Bronchial epithelial cell (primary cell): Measurements from ENCODE around the gene TCN1. TPM values are rescaled to one million over a fixed set of nuclear protein-coding genes. Genes with fewer than 3 reads are reported as not detected.

Experiments
- DNase-seq: peaks from one replicate; pipeline ENCODE4 v3.0.0-alpha.2; 2010; ENCODE audit warnings: low read depth
- FAIRE-seq: peaks from 2 replicates; lab custom pipeline; 2011; peaks lifted over from hg19 to GRCh38; lab: Jason Lieb, UNC
- H3K27me3 ChIP-seq: 2 replicates; pipeline ENCODE4 v1.5.1; 2011; ENCODE audit warnings: low read length; ENCODE audit not compliant: control insufficient read depth, insufficient read depth
- H3K36me3 ChIP-seq: 2 replicates; pipeline ENCODE4 v1.5.1; 2011; ENCODE audit warnings: low read length; ENCODE audit not compliant: control insufficient read depth, insufficient read depth
- H3K4me3 ChIP-seq: 2 replicates; pipeline ENCODE4 v1.5.1; 2011; ENCODE audit warnings: mild to moderate bottlenecking, low read depth, low read length, control low read depth
- total RNA-seq: library from RNA; depleted of rRNA; stranded (reverse); fragments of >200 nt; gene quantifications from 2 replicates; pipeline ENCODE4 v1.2.1, GENCODE V29; 2014
- TF ChIP-seq, protein P1 (sequence below): IDR thresholded peaks from 2 replicates; pipeline ENCODE4 v1.5.1; 2011; ENCODE audit warnings: mild to moderate bottlenecking, moderate library complexity, low read length, control low read depth, inconsistent platforms; ENCODE audit not compliant: insufficient read depth, severe bottlenecking

Gene TCN1
- total RNA-seq, 1 donor from 2014 or later: 4.2 TPM

DNA sequence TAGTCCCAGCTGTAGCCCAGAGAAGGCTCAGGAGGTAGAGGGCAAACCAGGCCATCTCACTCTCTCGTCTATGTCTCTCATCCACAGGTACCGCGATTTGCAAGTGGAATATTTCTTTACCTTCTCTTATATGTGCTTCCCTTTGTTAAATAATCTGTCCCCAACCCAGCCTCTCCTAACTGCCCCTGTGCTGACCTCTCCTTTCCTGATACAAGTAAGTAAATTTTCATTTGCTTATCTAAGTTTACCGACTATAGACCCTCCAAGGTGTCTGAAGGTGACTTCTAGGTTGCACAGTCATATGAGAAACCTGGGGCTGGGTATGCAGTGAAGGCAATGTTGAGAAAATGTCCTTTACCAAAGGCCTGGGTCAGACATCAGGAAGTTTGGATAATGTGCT, 20.9 kb downstream of the TCN1 start, which contains the start of gene CBLIF:
Gene CBLIF, minus strand, starts transcription at position 101 of the 400 bp plus-strand sequence. Its CDS starts 46 bp downstream, at position 55.
- Histone ChIP-seq H3K36me3 (no peaks in the 10 kb centered on the region), H3K4me3 (no peak within 1 kb of the TSS), H3K27me3 (no peaks in the 10 kb centered on the region)
- FAIRE-seq (no peak), DNase-seq (no peak)
- TF ChIP-seq, protein P1, sequence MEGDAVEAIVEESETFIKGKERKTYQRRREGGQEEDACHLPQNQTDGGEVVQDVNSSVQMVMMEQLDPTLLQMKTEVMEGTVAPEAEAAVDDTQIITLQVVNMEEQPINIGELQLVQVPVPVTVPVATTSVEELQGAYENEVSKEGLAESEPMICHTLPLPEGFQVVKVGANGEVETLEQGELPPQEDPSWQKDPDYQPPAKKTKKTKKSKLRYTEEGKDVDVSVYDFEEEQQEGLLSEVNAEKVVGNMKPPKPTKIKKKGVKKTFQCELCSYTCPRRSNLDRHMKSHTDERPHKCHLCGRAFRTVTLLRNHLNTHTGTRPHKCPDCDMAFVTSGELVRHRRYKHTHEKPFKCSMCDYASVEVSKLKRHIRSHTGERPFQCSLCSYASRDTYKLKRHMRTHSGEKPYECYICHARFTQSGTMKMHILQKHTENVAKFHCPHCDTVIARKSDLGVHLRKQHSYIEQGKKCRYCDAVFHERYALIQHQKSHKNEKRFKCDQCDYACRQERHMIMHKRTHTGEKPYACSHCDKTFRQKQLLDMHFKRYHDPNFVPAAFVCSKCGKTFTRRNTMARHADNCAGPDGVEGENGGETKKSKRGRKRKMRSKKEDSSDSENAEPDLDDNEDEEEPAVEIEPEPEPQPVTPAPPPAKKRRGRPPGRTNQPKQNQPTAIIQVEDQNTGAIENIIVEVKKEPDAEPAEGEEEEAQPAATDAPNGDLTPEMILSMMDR: no peak

GRCh38 chr11:59842316-59842715, 24.0 kb downstream of the TCN1 start:
- FAIRE-seq: no peak
- TF ChIP-seq, protein P1: no peak
- Histone ChIP-seq H3K27me3 (no peaks in the 10 kb centered on the region), H3K36me3 (no peaks in the 10 kb centered on the region), H3K4me3 (no peak overlapping the region)
- DNase-seq: no peak

GRCh38 chr11:59841514-59841913, 24.8 kb downstream of the TCN1 start:
- no peaks in the 10 kb centered on the region for H3K36me3 ChIP-seq
- no peaks in the 10 kb centered on the region for H3K27me3 ChIP-seq
- no peak overlapping the region for H3K4me3 ChIP-seq
- DNase-seq: no peak
- TF ChIP-seq, protein P1: no peak
- no peak for FAIRE-seq

DNA sequence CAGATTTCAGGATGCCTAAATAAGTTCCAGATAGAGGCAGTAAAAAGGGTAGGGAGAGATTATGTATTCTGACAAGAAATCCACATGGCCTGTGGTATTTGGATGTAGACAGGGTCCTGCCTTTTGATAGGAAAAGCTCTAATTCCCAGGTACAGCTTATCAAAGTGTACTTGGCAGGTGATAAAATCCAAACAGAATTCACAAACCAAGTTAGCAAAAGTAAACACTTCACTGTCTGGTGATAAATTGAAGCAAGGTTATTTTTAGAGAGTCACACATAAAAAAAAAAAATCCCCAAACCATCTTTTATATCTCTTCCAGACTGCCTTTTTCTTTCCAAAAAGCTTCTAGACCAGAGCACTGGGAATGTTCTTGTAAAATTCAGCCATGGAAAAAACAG, 26.7 kb downstream of the TCN1 start:
- Histone ChIP-seq H3K4me3 (no peak overlapping the region), H3K36me3 (no peaks in the 10 kb centered on the region), H3K27me3 (no peaks in the 10 kb centered on the region)
- TF ChIP-seq, protein P1: no peak
- FAIRE-seq: no peak
- no peak for DNase-seq

GRCh38 chr11:59833602-59834001, 32.7 kb downstream of the TCN1 start:
- TF ChIP-seq, protein P1: no peak
- no peak for FAIRE-seq
- Histone ChIP-seq H3K36me3 (no peaks in the 10 kb centered on the region), H3K27me3 (no peaks in the 10 kb centered on the region), H3K4me3 (no peak overlapping the region)
- DNase-seq: no peak

DNA sequence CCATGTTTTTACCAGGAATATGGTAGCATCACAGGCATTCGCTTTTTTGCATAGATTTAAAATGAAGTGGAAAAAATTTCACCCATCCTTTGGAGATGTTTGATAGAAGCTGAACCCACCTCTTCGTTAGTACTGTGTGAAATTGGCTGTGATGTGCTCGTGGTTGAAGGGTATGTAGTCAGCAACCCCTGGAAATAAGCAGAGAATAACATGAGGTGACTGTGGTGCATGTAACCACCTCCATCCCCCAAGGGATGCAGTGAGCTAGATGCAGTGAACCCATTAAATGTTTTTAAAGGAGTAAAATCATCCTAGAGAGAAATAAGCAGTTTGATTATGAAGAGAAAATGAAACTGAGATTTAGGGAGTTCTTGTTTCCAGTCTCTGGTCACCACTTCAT, 36.9 kb downstream of the TCN1 start:
- H3K27me3 ChIP-seq: no peaks in the 10 kb centered on the region
- DNase-seq: no peak
- TF ChIP-seq, protein P1: no peak
- no peaks in the 10 kb centered on the region for H3K36me3 ChIP-seq
- FAIRE-seq: no peak
- no peak overlapping the region for H3K4me3 ChIP-seq
